AG04449 (cell line): Measurements from ENCODE around the gene AIDA.

Experiments used
- CTCF ChIA-PET: fragments of 350-600 bp; formaldehyde crosslinking; extraction: SDS; loops from one replicate; lab custom pipeline; 2021; ENCODE audit warnings: antibody characterized with exemption; lab: Yijun Ruan, JAX
- POLR2A ChIA-PET: fragments of 400-600, 350-600 bp; formaldehyde crosslinking; extraction: SDS; loops from one replicate; lab custom pipeline; 2020; ENCODE audit warnings: antibody characterized with exemption, inconsistent platforms; lab: Yijun Ruan, JAX
- DNase-seq: peaks from one replicate; pipeline ENCODE4 v3.0.0-alpha.2; 2010; ENCODE audit warnings: low read depth, low spot score
- H3K4me3 ChIP-seq: 2 replicates; pipeline ENCODE4 v1.5.1; 2011; ENCODE audit warnings: low read depth, mild to moderate bottlenecking, control low read depth, low read length
- CTCF ChIP-seq: IDR thresholded peaks from one replicate; pipeline ENCODE4 v1.5.1; 2011; ENCODE audit warnings: mild to moderate bottlenecking, moderate library complexity, low read length, control low read depth, inconsistent platforms; ENCODE audit not compliant: insufficient read depth; ENCODE audit errors: missing control alignments

The AIDA gene

GRCh38 chr1:222623458-222623857 is 88.8 kb downstream of the AIDA start:
- CTCF ChIA-PET: interaction anchor here (1.0 to 8.1 kb wide), 3 partner anchors 9 to 158 kb away, joined by 3 to 82 read pairs (median 4); no protein-coding TSS in a partner anchor
- no peak for DNase-seq

GRCh38 chr1:222622765-222623164 is 89.5 kb downstream of the AIDA start:
- TF ChIP-seq CTCF: no peak
- ChIA-PET POLR2A (no interaction called here), CTCF (interaction anchor here (1.0 to 8.1 kb wide), 3 partner anchors 9 to 158 kb away, joined by 3 to 82 read pairs (median 4); no protein-coding TSS in a partner anchor)
- DNase-seq: no peak
- no peak overlapping the region for H3K4me3 ChIP-seq

More at GRCh38 chr1:222623458-222623857, 88.8 kb downstream of the AIDA start:
- no peak for TF ChIP-seq CTCF
- POLR2A ChIA-PET: no interaction called here
- no peak overlapping the region for H3K4me3 ChIP-seq

GRCh38 chr1:222620566-222620965 is 91.7 kb downstream of the AIDA start:
- H3K4me3 ChIP-seq: no peak overlapping the region
- DNase-seq: no peak
- ChIA-PET CTCF (interaction anchor here (1.7 to 8.1 kb wide), 2 partner anchors 12 to 155 kb away, joined by 7 to 82 read pairs; no protein-coding TSS in a partner anchor), POLR2A (no interaction called here)
- TF ChIP-seq CTCF: no peak

- TF ChIP-seq CTCF: no peak
- POLR2A ChIA-PET: no interaction called here
- no peak for DNase-seq
- CTCF ChIA-PET: interaction anchor here (1.1 to 8.1 kb wide), 3 partner anchors 13 to 154 kb away, joined by 4 to 82 read pairs (median 4); no protein-coding TSS in a partner anchor
- H3K4me3 ChIP-seq: peak overlapping the region; percentile 81
Measured at GRCh38 chr1:222618880-222619596, 93.3 kb downstream of the AIDA start.
